ENCODE results near the gene TRIM66. TPM values are rescaled to one million over a fixed set of nuclear protein-coding genes. Genes with fewer than 3 reads are reported as not detected.

The TRIM66 gene
- total RNA-seq, 2 experiments from 2014 or later: 4.4 to 19.0 TPM

DNA sequence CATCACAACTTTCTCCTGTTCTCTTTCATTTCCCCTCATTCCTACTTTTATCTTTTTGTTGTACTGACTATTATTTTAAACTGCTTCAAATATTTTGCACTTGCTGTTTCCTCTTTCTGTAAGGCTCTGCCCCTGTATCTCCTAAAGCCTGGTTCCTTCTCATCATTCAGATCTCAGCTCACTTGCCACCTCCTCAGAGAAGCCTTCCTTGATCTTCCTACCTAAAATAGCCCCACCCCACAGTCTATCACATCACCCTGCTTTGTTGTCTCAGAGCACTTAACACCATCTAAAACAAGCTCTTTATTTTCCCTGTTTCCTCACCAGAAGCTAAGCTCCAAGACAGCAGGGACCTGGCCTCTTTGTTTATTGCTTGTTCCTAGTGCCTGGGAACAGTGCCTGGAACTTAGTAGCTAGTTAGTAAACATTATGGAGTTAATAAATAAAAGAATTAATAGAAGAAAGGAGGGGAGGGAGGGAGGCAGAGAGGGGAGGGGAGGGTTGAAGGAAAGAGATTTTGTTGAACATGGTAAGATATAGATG, 85.9 kb downstream of the TRIM66 start:
- intact Hi-C loops (cut with micrococcal nuclease; ENCODE audit: unreplicated experiment): no loop called here
- CTCF ChIA-PET (ENCODE audit: unreplicated experiment): no interaction called here
- no peak for DNase-seq (ENCODE audit: low spot score)
- H3K4me1 ChIP-seq (ENCODE audit: insufficient read depth, low read length, poor library complexity, severe bottlenecking): no peaks in the 10 kb centered on the region
- TF ChIP-seq EZH2phosphoT487 (IDR thresholded peaks at IDR 0.05; ENCODE audit: borderline replicate concordance, low read depth, low read length): no peak
- TF ChIP-seq CTCF (conservative IDR thresholded peaks at IDR 0.05; ENCODE audit: low read length): no peak
- H3K9me2 ChIP-seq (ENCODE audit: insufficient read depth, low read length): no peaks in the 10 kb centered on the region
- no peak overlapping the region for H2AFZ ChIP-seq (ENCODE audit: low read length)
- no peaks in the 10 kb centered on the region for H3K36me3 ChIP-seq (ENCODE audit: insufficient read depth, low read length)
- no peaks in the 10 kb centered on the region for H3K9me3 ChIP-seq (ENCODE audit: low read length)
- H3K4me3 ChIP-seq (ENCODE audit: low read depth, low read length, poor library complexity, severe bottlenecking): no peak overlapping the region
- H3K79me2 ChIP-seq (ENCODE audit: insufficient read depth, low read depth, low read length): no peaks in the 10 kb centered on the region
- H4K20me1 ChIP-seq (ENCODE audit: insufficient read depth, low read length): no peaks in the 10 kb centered on the region
- no TSS peak for BruUV-seq (replicated peaks)
- H3K27ac ChIP-seq (ENCODE audit: low read depth, low read length, poor library complexity, severe bottlenecking): no peak overlapping the region
- POLR2A ChIA-PET: interaction anchor here (0.6 kb wide), 1 partner anchor 10 kb away, joined by 13 read pairs; no protein-coding TSS in a partner anchor
- H3K4me2 ChIP-seq (ENCODE audit: low read length): no peak overlapping the region

GRCh38 chr11:8593935-8594909, 88.2 kb downstream of the TRIM66 start, which contains the start of gene STK33:
Gene STK33 (minus strand): TSS chr11:8594228. CDS start chr11:8474905, 119,323 bp downstream.
- Histone ChIP-seq H4K20me1 (ENCODE audit: insufficient read depth, low read length) (no peaks in the 10 kb centered on the region), H3K9me2 (ENCODE audit: insufficient read depth, low read length) (no peaks in the 10 kb centered on the region), H3K4me2 (ENCODE audit: low read length) (peak within 1 kb of the TSS; percentile 12; the same call in 1 of the 2 replicates), H3K4me1 (ENCODE audit: insufficient read depth, low read length, poor library complexity, severe bottlenecking) (no peaks in the 10 kb centered on the region), H3K27ac (ENCODE audit: low read depth, low read length, poor library complexity, severe bottlenecking) (no peak within 1 kb of the TSS), H2AFZ (ENCODE audit: low read length) (no peak within 1 kb of the TSS), H3K79me2 (ENCODE audit: insufficient read depth, low read depth, low read length) (no peaks in the 10 kb centered on the region), H3K9me3 (ENCODE audit: low read length) (no peaks in the 10 kb centered on the region), H3K36me3 (ENCODE audit: insufficient read depth, low read length) (no peaks in the 10 kb centered on the region), H3K4me3 (ENCODE audit: low read depth, low read length, poor library complexity, severe bottlenecking) (no peak within 1 kb of the TSS)
- BruUV-seq (replicated peaks): no TSS peak
- intact Hi-C loops (cut with micrococcal nuclease; ENCODE audit: unreplicated experiment): no loop called here
- ChIA-PET POLR2A (no interaction called here), CTCF (ENCODE audit: unreplicated experiment) (no interaction called here)
- no peak for DNase-seq (ENCODE audit: low spot score)
- TF ChIP-seq EZH2phosphoT487 (IDR thresholded peaks at IDR 0.05; ENCODE audit: borderline replicate concordance, low read depth, low read length): no peak
- TF ChIP-seq CTCF (conservative IDR thresholded peaks at IDR 0.05; ENCODE audit: low read length): no peak
